Measurements from ENCODE around the gene KCNK17. TPM values are rescaled to one million over a fixed set of nuclear protein-coding genes. Genes with fewer than 3 reads are reported as not detected.

Gene KCNK17
- total RNA-seq, 2 experiments from 2014 or later, result not detected

DNA sequence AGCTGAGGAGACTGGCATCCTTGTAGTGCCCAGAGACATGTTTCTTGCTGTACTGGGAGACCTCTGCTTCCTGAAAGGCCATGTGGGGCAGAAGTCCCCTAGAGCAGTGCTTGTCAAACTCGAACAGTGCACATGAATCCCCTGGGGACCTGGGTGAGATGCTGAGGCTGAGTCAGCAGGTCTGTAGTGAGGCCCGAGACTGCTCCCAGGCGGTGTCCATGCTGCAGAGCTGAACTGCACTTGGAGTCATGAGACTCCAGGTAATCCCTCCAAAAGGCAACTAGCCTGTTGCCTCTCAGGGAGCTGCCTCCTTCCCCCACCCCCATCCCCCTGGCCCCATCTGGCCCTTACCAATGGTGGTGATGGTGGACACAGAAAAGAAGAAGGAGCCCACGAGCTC is 3.7 kb downstream of the KCNK17 start:
- Histone ChIP-seq H3K4me3 (ENCODE audit: low read depth, low read length, poor library complexity, severe bottlenecking) (no peak overlapping the region), H3K4me1 (ENCODE audit: insufficient read depth, low read length, poor library complexity, severe bottlenecking) (no peaks in the 10 kb centered on the region), H4K20me1 (ENCODE audit: insufficient read depth, low read length) (no peaks in the 10 kb centered on the region), H3K27ac (ENCODE audit: low read depth, low read length, poor library complexity, severe bottlenecking) (no peak overlapping the region), H2AFZ (ENCODE audit: low read length) (no peak overlapping the region), H3K9me2 (ENCODE audit: insufficient read depth, low read length) (no peaks in the 10 kb centered on the region), H3K4me2 (ENCODE audit: low read length) (no peak overlapping the region), H3K36me3 (ENCODE audit: insufficient read depth, low read length) (no peaks in the 10 kb centered on the region), H3K9me3 (ENCODE audit: low read length) (no peaks in the 10 kb centered on the region), H3K79me2 (ENCODE audit: insufficient read depth, low read depth, low read length) (no peaks in the 10 kb centered on the region)
- no TSS peak for BruUV-seq (replicated peaks)
- ChIA-PET POLR2A (interaction anchor here (0.9 kb wide), 1 partner anchor 111 kb away, joined by 3 read pairs; no protein-coding TSS in a partner anchor), CTCF (ENCODE audit: unreplicated experiment) (interaction anchor here (0.6 kb wide), 3 partner anchors 90 to 144 kb away, joined by 3 to 5 read pairs (median 3); no protein-coding TSS in a partner anchor)
- no peak for DNase-seq (ENCODE audit: low spot score)
- intact Hi-C loops (cut with micrococcal nuclease; ENCODE audit: unreplicated experiment), result loop anchor here (1.0 to 10.0 kb wide), 2 partner anchors 144 to 316 kb away; no protein-coding TSS in a partner anchor
- TF ChIP-seq, protein P1, sequence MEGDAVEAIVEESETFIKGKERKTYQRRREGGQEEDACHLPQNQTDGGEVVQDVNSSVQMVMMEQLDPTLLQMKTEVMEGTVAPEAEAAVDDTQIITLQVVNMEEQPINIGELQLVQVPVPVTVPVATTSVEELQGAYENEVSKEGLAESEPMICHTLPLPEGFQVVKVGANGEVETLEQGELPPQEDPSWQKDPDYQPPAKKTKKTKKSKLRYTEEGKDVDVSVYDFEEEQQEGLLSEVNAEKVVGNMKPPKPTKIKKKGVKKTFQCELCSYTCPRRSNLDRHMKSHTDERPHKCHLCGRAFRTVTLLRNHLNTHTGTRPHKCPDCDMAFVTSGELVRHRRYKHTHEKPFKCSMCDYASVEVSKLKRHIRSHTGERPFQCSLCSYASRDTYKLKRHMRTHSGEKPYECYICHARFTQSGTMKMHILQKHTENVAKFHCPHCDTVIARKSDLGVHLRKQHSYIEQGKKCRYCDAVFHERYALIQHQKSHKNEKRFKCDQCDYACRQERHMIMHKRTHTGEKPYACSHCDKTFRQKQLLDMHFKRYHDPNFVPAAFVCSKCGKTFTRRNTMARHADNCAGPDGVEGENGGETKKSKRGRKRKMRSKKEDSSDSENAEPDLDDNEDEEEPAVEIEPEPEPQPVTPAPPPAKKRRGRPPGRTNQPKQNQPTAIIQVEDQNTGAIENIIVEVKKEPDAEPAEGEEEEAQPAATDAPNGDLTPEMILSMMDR (conservative IDR thresholded peaks at IDR 0.05; ENCODE audit: low read length), result no peak
- TF ChIP-seq EZH2phosphoT487 (IDR thresholded peaks at IDR 0.05; ENCODE audit: borderline replicate concordance, low read depth, low read length), result no peak

DNA sequence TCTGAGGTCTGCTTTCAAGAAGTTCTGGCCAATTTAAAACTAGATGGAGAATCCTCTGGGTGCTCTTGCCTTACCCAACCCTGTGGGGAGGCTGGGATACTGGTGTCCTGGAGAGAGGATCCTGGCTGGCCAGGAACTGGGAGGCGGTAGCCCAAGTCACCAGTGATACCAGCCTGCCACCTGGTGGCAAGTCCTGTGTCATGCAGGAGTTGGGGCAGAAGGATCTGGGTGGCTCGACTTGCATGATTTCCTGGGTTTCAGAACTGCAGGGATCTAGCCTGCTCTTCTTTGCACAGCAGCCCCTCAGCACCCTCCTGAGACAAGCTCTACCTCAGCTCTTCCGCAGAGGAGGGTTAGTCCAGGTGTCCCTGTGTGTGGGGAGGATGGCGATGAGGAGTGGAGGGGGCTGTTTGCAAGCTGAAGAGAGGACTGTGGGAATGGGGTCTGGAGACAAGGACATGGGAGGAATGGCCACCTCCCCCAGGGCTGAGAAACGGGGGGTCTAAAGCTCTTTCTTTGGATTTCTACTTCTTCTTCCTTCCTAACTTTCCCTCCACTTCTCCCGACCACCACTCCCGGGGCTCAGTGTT is 4.2 kb downstream of the KCNK17 start:
- H3K36me3 ChIP-seq (ENCODE audit: insufficient read depth, low read length), result no peaks in the 10 kb centered on the region
- H3K27ac ChIP-seq (ENCODE audit: low read depth, low read length, poor library complexity, severe bottlenecking), result no peak overlapping the region
- no peaks in the 10 kb centered on the region for H3K9me3 ChIP-seq (ENCODE audit: low read length)
- no peaks in the 10 kb centered on the region for H3K4me1 ChIP-seq (ENCODE audit: insufficient read depth, low read length, poor library complexity, severe bottlenecking)
- TF ChIP-seq EZH2phosphoT487 (IDR thresholded peaks at IDR 0.05; ENCODE audit: borderline replicate concordance, low read depth, low read length), result no peak
- TF ChIP-seq, protein P1 (conservative IDR thresholded peaks at IDR 0.05; ENCODE audit: low read length), result peak; percentile 92
- H2AFZ ChIP-seq (ENCODE audit: low read length), result no peak overlapping the region
- H3K4me3 ChIP-seq (ENCODE audit: low read depth, low read length, poor library complexity, severe bottlenecking), result no peak overlapping the region
- no peaks in the 10 kb centered on the region for H3K9me2 ChIP-seq (ENCODE audit: insufficient read depth, low read length)
- POLR2A ChIA-PET, result interaction anchor here (0.9 kb wide), 1 partner anchor 110 kb away, joined by 3 read pairs; no protein-coding TSS in a partner anchor
- no TSS peak for BruUV-seq (replicated peaks)
- H3K4me2 ChIP-seq (ENCODE audit: low read length), result no peak overlapping the region
- peak; percentile 63 for DNase-seq (ENCODE audit: low spot score)
- no peaks in the 10 kb centered on the region for H3K79me2 ChIP-seq (ENCODE audit: insufficient read depth, low read depth, low read length)
- intact Hi-C loops (cut with micrococcal nuclease; ENCODE audit: unreplicated experiment), result loop anchor here (1.0 to 10.0 kb wide), 3 partner anchors 144 to 335 kb away; no protein-coding TSS in a partner anchor
- no peaks in the 10 kb centered on the region for H4K20me1 ChIP-seq (ENCODE audit: insufficient read depth, low read length)
- CTCF ChIA-PET (ENCODE audit: unreplicated experiment), result no interaction called here

DNA sequence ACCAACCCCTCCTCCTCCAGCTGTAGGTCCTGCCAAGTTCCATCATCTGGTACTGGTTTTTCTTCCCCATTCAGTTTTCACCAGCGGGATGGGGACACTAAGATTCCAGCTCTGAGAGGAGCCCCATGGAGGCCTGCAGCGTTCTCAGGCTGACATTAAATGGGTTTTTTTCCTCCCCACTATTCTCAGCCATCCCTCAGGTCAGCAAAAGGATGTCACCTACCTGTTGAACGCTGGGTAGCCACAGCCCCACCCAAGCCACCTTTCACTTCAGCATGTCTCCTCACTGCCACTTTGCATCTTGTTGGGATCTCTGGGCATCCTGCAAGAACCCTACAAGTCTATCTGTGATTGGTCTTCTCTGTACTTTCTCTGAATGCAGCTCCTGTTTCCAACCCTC is 6.8 kb downstream of the KCNK17 start:
- Histone ChIP-seq H3K36me3 (ENCODE audit: insufficient read depth, low read length) (no peaks in the 10 kb centered on the region), H3K4me2 (ENCODE audit: low read length) (no peak overlapping the region), H4K20me1 (ENCODE audit: insufficient read depth, low read length) (no peaks in the 10 kb centered on the region), H3K9me3 (ENCODE audit: low read length) (no peaks in the 10 kb centered on the region), H3K4me1 (ENCODE audit: insufficient read depth, low read length, poor library complexity, severe bottlenecking) (no peaks in the 10 kb centered on the region), H3K79me2 (ENCODE audit: insufficient read depth, low read depth, low read length) (no peaks in the 10 kb centered on the region), H3K27ac (ENCODE audit: low read depth, low read length, poor library complexity, severe bottlenecking) (no peak overlapping the region), H3K4me3 (ENCODE audit: low read depth, low read length, poor library complexity, severe bottlenecking) (no peak overlapping the region), H2AFZ (ENCODE audit: low read length) (no peak overlapping the region), H3K9me2 (ENCODE audit: insufficient read depth, low read length) (no peaks in the 10 kb centered on the region)
- POLR2A ChIA-PET, result interaction anchor here (0.5 kb wide), 1 partner anchor 51 kb away, joined by 5 read pairs; no protein-coding TSS in a partner anchor
- TF ChIP-seq, protein P1 (conservative IDR thresholded peaks at IDR 0.05; ENCODE audit: low read length), result no peak
- no peak for TF ChIP-seq EZH2phosphoT487 (IDR thresholded peaks at IDR 0.05; ENCODE audit: borderline replicate concordance, low read depth, low read length)
- DNase-seq (ENCODE audit: low spot score), result no peak
- CTCF ChIA-PET (ENCODE audit: unreplicated experiment), result no interaction called here
- no TSS peak for BruUV-seq (replicated peaks)
- intact Hi-C loops (cut with micrococcal nuclease; ENCODE audit: unreplicated experiment), result loop anchor here (10.0 kb wide), 1 partner anchor 333 kb away; no protein-coding TSS in a partner anchor
